A549 (cell line): ENCODE data around the gene JAML.

Experiments
- BHLHE40 ChIP-seq: IDR thresholded peaks from 2 replicates; pipeline ENCODE4 v1.6.1; 2012; ENCODE audit warnings: low read depth, low read length, inconsistent platforms
- CHD2 ChIP-seq: fragments of 150-350 bp; IDR thresholded peaks from 2 replicates; pipeline ENCODE4 v1.6.1; 2014; ENCODE audit warnings: low read length; ENCODE audit not compliant: partially characterized antibody
- CTCF ChIP-seq: fragments of >200 bp; sonication (Bioruptor Twin); formaldehyde crosslinking; IDR thresholded peaks from 3 replicates; pipeline ENCODE4 v1.5.1; 2016
- E2F6 ChIP-seq: IDR thresholded peaks from 2 replicates; pipeline ENCODE4 v1.6.1; 2012; ENCODE audit warnings: low read depth, borderline replicate concordance
- EP300 ChIP-seq, 2 experiments: fragments of >200 bp; sonication (Bioruptor Twin); formaldehyde crosslinking; IDR thresholded peaks; 2 replicates in 1 of 2; 3 replicates in 1 of 2; pipeline ENCODE4 v1.6.1; 2016 to 2017
- ESRRA ChIP-seq: fragments of 150-350 bp; IDR thresholded peaks from 2 replicates; pipeline ENCODE4 v1.6.1; 2014; ENCODE audit warnings: mild to moderate bottlenecking, low read length, borderline replicate concordance
- HOXB5 ChIP-seq: fragments of 250-450 bp; sonication (Bioruptor Pico); IDR thresholded peaks from 2 replicates; pipeline ENCODE4 v1.5.0; 2020; ENCODE audit warnings: mild to moderate bottlenecking, moderate library complexity
- KDM5A ChIP-seq: fragments of 200-600 bp; sonication (generic); IDR thresholded peaks from 2 replicates; pipeline ENCODE4 v1.6.1; 2016; ENCODE audit warnings: antibody characterized with exemption, mild to moderate bottlenecking
- MAZ ChIP-seq: fragments of 150-350 bp; IDR thresholded peaks from 2 replicates; pipeline ENCODE4 v1.6.1; 2014; ENCODE audit warnings: antibody characterized with exemption, low read depth, low read length, borderline replicate concordance
- POLR2A ChIP-seq: IDR thresholded peaks from 2 replicates; pipeline ENCODE4 v1.6.1; 2012; ENCODE audit warnings: mild to moderate bottlenecking, low read length
- POLR2AphosphoS2 ChIP-seq: conservative IDR thresholded peaks from 2 replicates; pipeline ENCODE4 v1.6.1; 2012; ENCODE audit warnings: low read length, improper control_type of control experiment, inconsistent platforms
- RNF2 ChIP-seq: fragments of 200-600 bp; sonication (generic); IDR thresholded peaks from 2 replicates; pipeline ENCODE4 v1.6.1; 2016; ENCODE audit warnings: low read depth, mild to moderate bottlenecking, antibody characterized with exemption, moderate library complexity, borderline replicate concordance
- SMC3 ChIP-seq: fragments of >200 bp; sonication (Bioruptor Twin); formaldehyde crosslinking; IDR thresholded peaks from 3 replicates; pipeline ENCODE4 v1.6.1; 2018; ENCODE audit warnings: inconsistent platforms
- USF2 ChIP-seq: fragments of 450-650 bp; IDR thresholded peaks from 2 replicates; pipeline ENCODE4 v1.6.1; 2014; ENCODE audit warnings: antibody characterized with exemption

- TF ChIP-seq MAZ (no peak), POLR2A (no peak), CTCF (no peak), E2F6 (no peak), POLR2AphosphoS2 (no peak), CHD2 (no peak), RNF2 (no peak), EP300 (IDR thresholded peaks at IDR 0.05) (no peak), KDM5A (no peak), ESRRA (no peak), BHLHE40 (no peak), USF2 (no peak), HOXB5 (no peak), SMC3 (no peak)
These were observed 7.2 kb downstream of the JAML start for GRCh38 chr11:118217575-118217974.
